Upper lobe of right lung (tissue), 1 donor: ENCODE measurements around the gene NLRP5. TPM values are rescaled to one million over a fixed set of nuclear protein-coding genes. Genes with fewer than 3 reads are reported as not detected.
A peak's percentile ranks its signal among the peaks of the same experiment; 100 is the strongest.

Source experiments
- ATAC-seq: fragments of 200-7000 bp; cut with Tn5 transposase; one replicate; pipeline ENCODE4 v1.9.1; 2020; ENCODE audit warnings: mild to moderate bottlenecking, moderate library complexity
- DNase-seq: peaks from one replicate; pipeline ENCODE4 v3.0.0-alpha.2; 2020
- H3K27ac ChIP-seq: fragments of 200-600 bp; one replicate; pipeline ENCODE4 v1.8.0; 2022
- H3K27me3 ChIP-seq: fragments of 200-600 bp; one replicate; pipeline ENCODE4 v1.8.0; 2022; ENCODE audit warnings: mild to moderate bottlenecking
- H3K36me3 ChIP-seq: fragments of 200-600 bp; one replicate; pipeline ENCODE4 v1.8.0; 2022
- H3K4me1 ChIP-seq: fragments of 200-600 bp; one replicate; pipeline ENCODE4 v1.8.0; 2022
- H3K4me3 ChIP-seq: fragments of 200-600 bp; one replicate; pipeline ENCODE4 v1.8.0; 2022; ENCODE audit warnings: mild to moderate bottlenecking
- H3K9me3 ChIP-seq: fragments of 200-600 bp; one replicate; pipeline ENCODE4 v1.8.0; 2022
- intact Hi-C: fragments of 100-400 bp; cut with DNase I; formaldehyde crosslinking; loops from one replicate; pipeline ENCODE4 v1.11.0; 2022
- total RNA-seq: library from RNA; stranded (reverse); fragmentation: NEBNext Ultra II Directional; extraction: Animal tissue kit (Norgen Biotek cat#: 25700); gene quantifications from one replicate; pipeline ENCODE4 v1.2.1, GENCODE V29; 2021
- TF ChIP-seq, protein P1 (sequence below): fragments of 200-600 bp; IDR thresholded peaks from one replicate; pipeline ENCODE4 v1.8.0; 2022; ENCODE audit warnings: antibody characterized with exemption
- donor health status: DM: no; HTN: yes; CAD: no; lungs with severe emphysema.

NLRP5 gene
- total RNA-seq, 1 donor from 2014 or later, result not detected

DNA sequence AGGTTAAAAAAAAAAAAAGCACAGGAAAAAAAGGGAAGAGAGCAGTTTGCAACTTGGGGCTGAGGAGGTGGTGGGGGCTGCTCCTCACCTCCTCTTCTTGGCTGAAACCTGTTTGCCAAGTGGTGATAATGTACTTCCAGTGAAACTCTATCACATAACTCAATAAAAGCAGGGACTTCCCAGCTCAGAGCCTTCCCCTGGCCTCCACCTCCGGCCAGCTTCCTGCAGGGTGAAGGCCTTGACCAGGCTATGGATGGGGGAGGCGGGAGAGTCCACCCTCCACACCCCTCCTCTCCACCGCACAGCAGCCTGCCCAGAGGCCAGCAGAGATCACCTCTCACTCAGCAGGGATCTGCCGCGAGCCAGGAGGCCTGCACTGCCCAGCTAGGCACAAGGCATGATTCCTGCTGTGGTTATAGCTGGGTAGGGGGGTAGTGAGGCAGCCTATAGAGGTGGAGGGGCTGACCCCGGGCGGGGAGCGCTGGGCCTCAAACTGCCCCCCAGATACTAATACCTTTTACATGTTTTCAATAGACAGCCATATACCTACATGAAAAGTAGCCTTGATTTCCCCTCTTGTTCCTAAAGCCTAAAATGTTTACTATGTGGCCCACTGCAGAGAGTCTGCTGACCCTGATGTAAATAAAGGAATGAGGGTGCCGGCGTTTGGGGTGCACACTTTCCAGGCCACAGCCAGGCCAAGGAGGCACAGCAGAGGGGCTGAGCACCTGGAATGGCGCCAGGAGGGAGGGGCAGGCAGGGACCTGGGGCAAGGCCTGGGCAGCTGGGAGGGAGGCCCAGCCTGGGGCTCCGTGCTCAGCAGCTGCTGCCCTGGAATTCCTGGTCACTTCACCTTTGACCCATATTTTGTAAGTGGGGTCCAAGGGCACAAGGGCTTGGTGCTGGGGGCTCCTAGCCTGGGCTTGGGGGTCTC is 124.2 kb downstream of the NLRP5 start:
- H3K27ac ChIP-seq, result peak overlapping the region; percentile 56
- TF ChIP-seq, protein P1, sequence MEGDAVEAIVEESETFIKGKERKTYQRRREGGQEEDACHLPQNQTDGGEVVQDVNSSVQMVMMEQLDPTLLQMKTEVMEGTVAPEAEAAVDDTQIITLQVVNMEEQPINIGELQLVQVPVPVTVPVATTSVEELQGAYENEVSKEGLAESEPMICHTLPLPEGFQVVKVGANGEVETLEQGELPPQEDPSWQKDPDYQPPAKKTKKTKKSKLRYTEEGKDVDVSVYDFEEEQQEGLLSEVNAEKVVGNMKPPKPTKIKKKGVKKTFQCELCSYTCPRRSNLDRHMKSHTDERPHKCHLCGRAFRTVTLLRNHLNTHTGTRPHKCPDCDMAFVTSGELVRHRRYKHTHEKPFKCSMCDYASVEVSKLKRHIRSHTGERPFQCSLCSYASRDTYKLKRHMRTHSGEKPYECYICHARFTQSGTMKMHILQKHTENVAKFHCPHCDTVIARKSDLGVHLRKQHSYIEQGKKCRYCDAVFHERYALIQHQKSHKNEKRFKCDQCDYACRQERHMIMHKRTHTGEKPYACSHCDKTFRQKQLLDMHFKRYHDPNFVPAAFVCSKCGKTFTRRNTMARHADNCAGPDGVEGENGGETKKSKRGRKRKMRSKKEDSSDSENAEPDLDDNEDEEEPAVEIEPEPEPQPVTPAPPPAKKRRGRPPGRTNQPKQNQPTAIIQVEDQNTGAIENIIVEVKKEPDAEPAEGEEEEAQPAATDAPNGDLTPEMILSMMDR, result no peak
- H3K36me3 ChIP-seq, result no peaks in the 10 kb centered on the region
- ATAC-seq, result peak; percentile 71
- H3K4me3 ChIP-seq, result no peak overlapping the region
- H3K27me3 ChIP-seq, result no peaks in the 10 kb centered on the region
- intact Hi-C loops, result loop anchor here (10.0 kb wide), 1 partner anchor 54 kb away; no protein-coding TSS in a partner anchor
- no peaks in the 10 kb centered on the region for H3K9me3 ChIP-seq
- no peak for DNase-seq
- peaks cover 78% of the 10 kb centered on the region for H3K4me1 ChIP-seq

Other genes starting within 250 kb of the NLRP5 start
- not detected for gene NLRP9, start 248.4 kb upstream of the NLRP5 start, total RNA-seq
- gene RFPL4A, start 227.7 kb upstream of the NLRP5 start, total RNA-seq, result not detected
- gene RFPL4AL1, start 217.7 kb upstream of the NLRP5 start, total RNA-seq, result not detected
- not detected for gene NLRP11, start 154.8 kb upstream of the NLRP5 start, total RNA-seq
- gene NLRP4, start 150.2 kb upstream of the NLRP5 start, total RNA-seq, result not detected
- gene NLRP13, start 54.4 kb upstream of the NLRP5 start, total RNA-seq, result not detected
- not detected for gene NLRP8, start 38.9 kb upstream of the NLRP5 start, total RNA-seq
- 40.7 TPM for gene ZNF787, start 134.5 kb downstream of the NLRP5 start, total RNA-seq
- 37.3 TPM for gene ZNF444, start 154.5 kb downstream of the NLRP5 start, total RNA-seq
- not detected for gene GALP, start 189.2 kb downstream of the NLRP5 start, total RNA-seq
- gene ZSCAN5B, start 211.0 kb downstream of the NLRP5 start, total RNA-seq, result 0.20 TPM
- not detected for gene ZSCAN5C, start 215.5 kb downstream of the NLRP5 start, total RNA-seq